H9 (cell line): ENCODE measurements around the gene CERS3. TPM values are rescaled to one million over a fixed set of nuclear protein-coding genes. Genes with fewer than 3 reads are reported as not detected.

Source experiments
- DNase-seq: peaks from one replicate; pipeline ENCODE4 v3.0.0-alpha.2; 2017
- H2AFZ ChIP-seq: one replicate; pipeline ENCODE4 v1.6.1; 2013; ENCODE audit warnings: mild to moderate bottlenecking, low read length, control low read depth, moderate library complexity
- H2AK5ac ChIP-seq: 2 replicates; pipeline ENCODE4 v1.6.1; 2013; ENCODE audit warnings: low read length, control low read depth, mixed read lengths; ENCODE audit not compliant: insufficient read length
- H2BK120ac ChIP-seq: one replicate; pipeline ENCODE4 v1.6.1; 2013; ENCODE audit warnings: low read depth, mild to moderate bottlenecking, low read length, control low read depth, inconsistent platforms; ENCODE audit not compliant: poor library complexity, severe bottlenecking
- H2BK12ac ChIP-seq: 2 replicates; pipeline ENCODE4 v1.6.1; 2013; ENCODE audit warnings: low read length, control low read depth, mixed read lengths, low read depth; ENCODE audit not compliant: insufficient read length
- H2BK15ac ChIP-seq: 2 replicates; pipeline ENCODE4 v1.6.1; 2013; ENCODE audit warnings: low read depth, low read length, control low read depth
- H2BK20ac ChIP-seq: one replicate; pipeline ENCODE4 v1.6.1; 2013; ENCODE audit warnings: low read depth, mild to moderate bottlenecking, low read length, control low read depth, inconsistent platforms; ENCODE audit not compliant: poor library complexity, severe bottlenecking
- H2BK5ac ChIP-seq: 2 replicates; pipeline ENCODE4 v1.6.1; 2013; ENCODE audit warnings: low read length, control low read depth, mixed read lengths; ENCODE audit not compliant: insufficient read length
- H3K14ac ChIP-seq: 2 replicates; pipeline ENCODE4 v1.6.1; 2013; ENCODE audit warnings: low read length, control low read depth; ENCODE audit not compliant: insufficient read depth
- H3K18ac ChIP-seq: 2 replicates; pipeline ENCODE4 v1.6.1; 2013; ENCODE audit warnings: low read depth, mild to moderate bottlenecking, mixed read lengths, low read length, control low read depth; ENCODE audit not compliant: insufficient read length
- H3K23ac ChIP-seq: 2 replicates; pipeline ENCODE4 v1.6.1; 2013; ENCODE audit warnings: low read length, control low read depth, mixed read lengths, low read depth; ENCODE audit not compliant: insufficient read length
- H3K23me2 ChIP-seq: 2 replicates; pipeline ENCODE4 v1.6.1; 2013; ENCODE audit warnings: low read depth, mild to moderate bottlenecking, mixed read lengths, low read length, control low read depth; ENCODE audit not compliant: insufficient read length, poor library complexity, severe bottlenecking
- H3K27ac ChIP-seq: 2 replicates; pipeline ENCODE4 v1.5.1; 2013; ENCODE audit warnings: low read length, control low read depth, mixed read lengths, low read depth; ENCODE audit not compliant: insufficient read length
- H3K27me3 ChIP-seq: 2 replicates; pipeline ENCODE4 v1.6.1; 2013; ENCODE audit warnings: low read length, control low read depth, inconsistent platforms; ENCODE audit not compliant: insufficient read depth
- H3K4ac ChIP-seq: 2 replicates; pipeline ENCODE4 v1.6.1; 2013; ENCODE audit warnings: low read depth, mild to moderate bottlenecking, control low read depth, inconsistent platforms, low read length, moderate library complexity
- H3K4me1 ChIP-seq: 2 replicates; pipeline ENCODE4 v1.6.1; 2013; ENCODE audit warnings: low read length, control low read depth, inconsistent platforms; ENCODE audit not compliant: insufficient read depth
- H3K4me2 ChIP-seq: 2 replicates; pipeline ENCODE4 v1.6.1; 2013; ENCODE audit warnings: low read length, control low read depth, mixed read lengths; ENCODE audit not compliant: insufficient read length, insufficient read depth
- H3K56ac ChIP-seq: 2 replicates; pipeline ENCODE4 v1.6.1; 2013; ENCODE audit warnings: low read depth, mild to moderate bottlenecking, mixed read lengths, low read length, control low read depth; ENCODE audit not compliant: insufficient read length
- H3K79me1 ChIP-seq: 2 replicates; pipeline ENCODE4 v1.6.1; 2013; ENCODE audit warnings: low read depth, mild to moderate bottlenecking, moderate library complexity, low read length, control low read depth, inconsistent platforms; ENCODE audit not compliant: insufficient read depth, poor library complexity, severe bottlenecking
- H3K79me2 ChIP-seq: 2 replicates; pipeline ENCODE4 v1.6.1; 2013; ENCODE audit warnings: low read length, control low read depth, inconsistent platforms; ENCODE audit not compliant: insufficient read depth
- H3K9ac ChIP-seq: 2 replicates; pipeline ENCODE4 v1.6.1; 2013; ENCODE audit warnings: low read length, control low read depth, mixed read lengths; ENCODE audit not compliant: insufficient read length; ENCODE audit errors: extremely low read depth
- H3K9me3 ChIP-seq: one replicate; pipeline ENCODE4 v1.6.1; 2013; ENCODE audit warnings: low read depth, low read length, inconsistent platforms; ENCODE audit not compliant: control insufficient read depth
- H3T11ph ChIP-seq: one replicate; pipeline ENCODE4 v1.6.1; 2013; ENCODE audit warnings: mild to moderate bottlenecking, low read length, control low read depth, inconsistent platforms
- H4K20me1 ChIP-seq: one replicate; pipeline ENCODE4 v1.6.1; 2013; ENCODE audit not compliant: control insufficient read depth, insufficient read length, insufficient read depth
- H4K5ac ChIP-seq: 2 replicates; pipeline ENCODE4 v1.6.1; 2013; ENCODE audit warnings: low read depth, mild to moderate bottlenecking, mixed read lengths, low read length, control low read depth; ENCODE audit not compliant: insufficient read length
- H4K8ac ChIP-seq: replicated peaks from 2 replicates; pipeline ENCODE4 v1.6.1; 2013; ENCODE audit warnings: low read length, control low read depth, mixed read lengths, low read depth; ENCODE audit not compliant: insufficient read length
- H4K91ac ChIP-seq: 2 replicates; pipeline ENCODE4 v1.6.1; 2013; ENCODE audit warnings: low read depth, mild to moderate bottlenecking, moderate library complexity, mixed read lengths, low read length, control low read depth; ENCODE audit not compliant: insufficient read length
- H3K27ac Mint-ChIP-seq, 3 experiments: 2 replicates in 2 of 3; 3 replicates in 1 of 3; pipeline ENCODE4 v1.8.0; 2020 to 2021; ENCODE audit warnings: mixed read lengths in 3 of 3, mild to moderate bottlenecking in 1 of 3, moderate library complexity in 1 of 3
- H3K27me3 Mint-ChIP-seq: 2 replicates; pipeline ENCODE4 v1.8.0; 2021; ENCODE audit warnings: low read depth, mild to moderate bottlenecking, moderate library complexity, mixed read lengths
- H3K36me3 Mint-ChIP-seq, 3 experiments: 2 replicates in 2 of 3; 3 replicates in 1 of 3; pipeline ENCODE4 v1.8.0; 2020 to 2021; ENCODE audit warnings: low read depth in 3 of 3, mixed read lengths in 3 of 3; ENCODE audit not compliant: insufficient read depth in 1 of 3
- H3K4me1 Mint-ChIP-seq, 2 experiments: 2 replicates each; pipeline ENCODE4 v1.8.0; 2020; ENCODE audit warnings: mixed read lengths in 2 of 2
- H3K4me3 Mint-ChIP-seq, 2 experiments: 2 replicates in 1 of 2; 3 replicates in 1 of 2; pipeline ENCODE4 v1.8.0; 2020 to 2021; ENCODE audit warnings: mild to moderate bottlenecking in 2 of 2, mixed read lengths in 2 of 2, moderate library complexity in 1 of 2
- H3K9me3 Mint-ChIP-seq, 2 experiments: 2 replicates in 1 of 2; 3 replicates in 1 of 2; pipeline ENCODE4 v1.8.0; 2020; ENCODE audit warnings: mild to moderate bottlenecking in 2 of 2, mixed read lengths in 2 of 2, moderate library complexity in 1 of 2
- CTCF ChIP-seq: fragments of 200-600 bp; sonication (generic); conservative IDR thresholded peaks from 3 replicates; pipeline ENCODE4 v1.8.0; 2021; ENCODE audit warnings: antibody characterized with exemption, mild to moderate bottlenecking
- WGBS: extraction: QIAGEN DNeasy Blood & Tissue Kit; methylation state at CpG from one replicate; pipeline ENCODE4 v1.1.7; 2013; ENCODE audit warnings: missing lambda C conversion rate, low lambda C conversion rate, mixed read lengths; ENCODE audit not compliant: insufficient read length; ENCODE audit errors: extremely low coverage; 5-methylcytosine and 5-hydroxymethylcytosine counted together
- total RNA-seq: library from RNA; stranded (reverse); gene quantifications from 2 replicates; pipeline ENCODE4 v1.2.1, GENCODE V29; 2021

The CERS3 gene
- total RNA-seq, 1 experiment from 2014 or later = 1.4 TPM

GRCh38 chr15:100559330-100559729, 30.6 kb upstream of the CERS3 start:
- H3K56ac ChIP-seq = no peak overlapping the region

More at GRCh38 chr15:100559330-100559729, 30.6 kb upstream of the CERS3 start:
- no peaks in the 10 kb centered on the region for H3K4me1 ChIP-seq
- H3K4me2 ChIP-seq = no peak overlapping the region
- no peak overlapping the region for H4K5ac ChIP-seq
- Mint-ChIP-seq H3K36me3 (peaks cover 12 to 36% (median 14%) of the 10 kb centered on the region in 3 experiments; a peak in 6 of 7 replicates), H3K4me1 (no peaks in the 10 kb centered on the region), H3K27ac (no peak overlapping the region), H3K27me3 (no peaks in the 10 kb centered on the region; the same call in 1 of the 2 replicates), H3K4me3 (no peak overlapping the region), H3K9me3 (peaks cover 29 to 39% of the 10 kb centered on the region in 2 experiments)
- no peak overlapping the region for H3K18ac ChIP-seq
- no peak overlapping the region for H3K9ac ChIP-seq
- no peak overlapping the region for H3K4ac ChIP-seq
- H3K27ac ChIP-seq = no peak overlapping the region
- no peak overlapping the region for H3K23ac ChIP-seq
- H2AK5ac ChIP-seq = no peak overlapping the region
- no peak overlapping the region for H3K14ac ChIP-seq
- H3T11ph ChIP-seq = no peak overlapping the region
- DNase-seq = no peak
- H2AFZ ChIP-seq = no peak overlapping the region
- TF ChIP-seq CTCF = no peak
- H2BK120ac ChIP-seq = no peak overlapping the region
- H3K27me3 ChIP-seq = no peaks in the 10 kb centered on the region
- no peaks in the 10 kb centered on the region for H3K79me1 ChIP-seq
- no peak overlapping the region for H2BK15ac ChIP-seq
- no CpG with 5 or more reads among the region's 2 CpGs for WGBS
- no peak overlapping the region for H4K91ac ChIP-seq
- no peak overlapping the region for H2BK20ac ChIP-seq
- H4K8ac ChIP-seq = no peak overlapping the region
- peaks cover 7% of the 10 kb centered on the region for H3K9me3 ChIP-seq
- no peaks in the 10 kb centered on the region for H3K79me2 ChIP-seq
- H4K20me1 ChIP-seq = no peaks in the 10 kb centered on the region
- H2BK12ac ChIP-seq = no peak overlapping the region
- no peak overlapping the region for H2BK5ac ChIP-seq
- no peaks in the 10 kb centered on the region for H3K23me2 ChIP-seq
